ENCODE results near the gene ZFP57.

DNA sequence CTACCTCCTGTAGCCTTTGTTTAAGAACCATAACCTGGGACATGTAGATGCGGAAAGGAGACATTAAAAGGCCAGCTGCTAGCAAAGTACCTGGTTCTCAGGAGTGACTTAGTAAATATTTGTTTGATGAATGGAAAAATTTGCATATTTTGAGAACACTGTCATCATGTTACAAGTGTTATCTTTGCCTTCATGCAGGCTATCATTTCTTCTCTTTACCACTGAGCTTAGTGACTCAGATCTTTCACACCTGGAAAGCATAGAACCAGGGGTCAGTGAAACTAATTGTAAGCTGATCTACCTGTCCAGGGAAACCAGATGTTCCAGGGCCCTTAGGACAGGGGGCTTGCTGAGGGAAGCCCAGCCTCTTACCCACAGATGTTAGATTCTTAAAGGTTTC lies 5.4 kb downstream of the ZFP57 start:
- TF ChIP-seq CTCF (IDR thresholded peaks at IDR 0.05), result no peak
- no peak for TF ChIP-seq POLR2A (IDR thresholded peaks at IDR 0.05)

All from tibial nerve (tissue), 3 donors.